ENCODE measurements around the gene ESRRA. TPM values are rescaled to one million over a fixed set of nuclear protein-coding genes. Genes with fewer than 3 reads are reported as not detected.
A peak's percentile ranks its signal among the peaks of the same experiment; 100 is the strongest.
"Not testable (repeated sequence)": the region's sequence is repeated elsewhere in the genome, so short reads cannot be mapped to it uniquely, and the experiment has no call there.

ESRRA gene
- total RNA-seq, 1 donor from 2014 or later, result 42.3 TPM

GRCh38 chr11:64306563-64306875, 1.2 kb downstream of the ESRRA start:
- no peaks in the 10 kb centered on the region for H3K9me3 Mint-ChIP-seq (ENCODE audit: unreplicated experiment)
- peaks cover 4% of the 10 kb centered on the region for H3K27me3 Mint-ChIP-seq (ENCODE audit: unreplicated experiment)
- no peak for TF ChIP-seq CTCF (IDR thresholded peaks at IDR 0.05; ENCODE audit: unreplicated experiment)
- peak overlapping the region; percentile 97 for H3K4me3 Mint-ChIP-seq (ENCODE audit: unreplicated experiment)
- H3K27ac Mint-ChIP-seq (ENCODE audit: unreplicated experiment), result peak overlapping the region; percentile 67
- no peak for DNase-seq (ENCODE audit: low spot score)
- H3K36me3 Mint-ChIP-seq (ENCODE audit: low read depth, unreplicated experiment), result peaks cover 8% of the 10 kb centered on the region
- peaks cover 12% of the 10 kb centered on the region for H3K4me1 Mint-ChIP-seq (ENCODE audit: unreplicated experiment)

- no peak for TF ChIP-seq CTCF (IDR thresholded peaks at IDR 0.05; ENCODE audit: unreplicated experiment)
- Mint-ChIP-seq H3K4me1 (ENCODE audit: unreplicated experiment) (peaks cover 12% of the 10 kb centered on the region), H3K27ac (ENCODE audit: unreplicated experiment) (no peak overlapping the region), H3K9me3 (ENCODE audit: unreplicated experiment) (no peaks in the 10 kb centered on the region), H3K4me3 (ENCODE audit: unreplicated experiment) (peak overlapping the region; percentile 97), H3K27me3 (ENCODE audit: unreplicated experiment) (peaks cover under 1% of the 10 kb centered on the region), H3K36me3 (ENCODE audit: low read depth, unreplicated experiment) (peaks cover 8% of the 10 kb centered on the region)
- no peak for DNase-seq (ENCODE audit: low spot score)
Measured at GRCh38 chr11:64306876-64307622, 1.7 kb downstream of the ESRRA start.

GRCh38 chr11:64307795-64308194, 2.5 kb downstream of the ESRRA start:
- Mint-ChIP-seq H3K4me3 (ENCODE audit: unreplicated experiment) (peak overlapping the region; percentile 48), H3K36me3 (ENCODE audit: low read depth, unreplicated experiment) (peaks cover 12% of the 10 kb centered on the region), H3K4me1 (ENCODE audit: unreplicated experiment) (peaks cover 15% of the 10 kb centered on the region)
- DNase-seq (ENCODE audit: low spot score); H3K9me3 Mint-ChIP-seq (ENCODE audit: unreplicated experiment); H3K27ac Mint-ChIP-seq (ENCODE audit: unreplicated experiment); H3K27me3 Mint-ChIP-seq (ENCODE audit: unreplicated experiment): not testable (repeated sequence)

- peaks cover 17% of the 10 kb centered on the region for H3K36me3 Mint-ChIP-seq (ENCODE audit: low read depth, unreplicated experiment)
- no peak for DNase-seq (ENCODE audit: low spot score)
- H3K4me3 Mint-ChIP-seq (ENCODE audit: unreplicated experiment), result peak overlapping the region; percentile 70
- H3K27ac Mint-ChIP-seq (ENCODE audit: unreplicated experiment), result peak overlapping the region; percentile 6
- H3K4me1 Mint-ChIP-seq (ENCODE audit: unreplicated experiment), result peaks cover 16% of the 10 kb centered on the region
- TF ChIP-seq CTCF (IDR thresholded peaks at IDR 0.05; ENCODE audit: unreplicated experiment), result no peak
- H3K27me3 Mint-ChIP-seq (ENCODE audit: unreplicated experiment), result peaks cover 11% of the 10 kb centered on the region
- H3K9me3 Mint-ChIP-seq (ENCODE audit: unreplicated experiment), result no peaks in the 10 kb centered on the region
Measured at GRCh38 chr11:64312947-64313346, 7.6 kb downstream of the ESRRA start.

- Mint-ChIP-seq H3K9me3 (ENCODE audit: unreplicated experiment) (no peaks in the 10 kb centered on the region), H3K36me3 (ENCODE audit: low read depth, unreplicated experiment) (peaks cover 17% of the 10 kb centered on the region), H3K4me3 (ENCODE audit: unreplicated experiment) (no peak overlapping the region), H3K27ac (ENCODE audit: unreplicated experiment) (peak overlapping the region; percentile 6), H3K27me3 (ENCODE audit: unreplicated experiment) (peaks cover 11% of the 10 kb centered on the region), H3K4me1 (ENCODE audit: unreplicated experiment) (peaks cover 16% of the 10 kb centered on the region)
- no peak for TF ChIP-seq CTCF (IDR thresholded peaks at IDR 0.05; ENCODE audit: unreplicated experiment)
- no peak for DNase-seq (ENCODE audit: low spot score)
Measured at GRCh38 chr11:64313491-64314145, 8.3 kb downstream of the ESRRA start.
